ENCODE measurements around the gene C3orf49.

C3orf49 gene

DNA sequence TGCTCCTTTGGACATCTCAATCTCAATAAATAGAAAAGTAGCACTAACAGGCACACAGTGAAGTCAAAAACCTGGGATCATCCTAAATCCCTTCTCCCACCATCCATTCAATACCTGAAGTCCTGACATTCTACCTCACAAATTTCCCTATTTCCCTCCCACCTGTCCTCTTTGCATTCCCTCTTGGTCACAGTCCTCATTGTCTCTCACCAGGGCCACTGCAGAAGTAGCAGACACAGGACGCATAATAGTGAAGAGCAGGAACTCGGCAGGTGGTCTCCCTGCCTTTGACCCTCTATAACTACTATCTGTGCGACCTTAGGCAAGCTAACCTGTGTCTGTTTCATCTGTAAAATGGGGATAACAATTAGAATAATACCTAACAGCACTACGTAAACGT, 42.2 kb downstream of the C3orf49 start:
- TF ChIP-seq, protein P1, sequence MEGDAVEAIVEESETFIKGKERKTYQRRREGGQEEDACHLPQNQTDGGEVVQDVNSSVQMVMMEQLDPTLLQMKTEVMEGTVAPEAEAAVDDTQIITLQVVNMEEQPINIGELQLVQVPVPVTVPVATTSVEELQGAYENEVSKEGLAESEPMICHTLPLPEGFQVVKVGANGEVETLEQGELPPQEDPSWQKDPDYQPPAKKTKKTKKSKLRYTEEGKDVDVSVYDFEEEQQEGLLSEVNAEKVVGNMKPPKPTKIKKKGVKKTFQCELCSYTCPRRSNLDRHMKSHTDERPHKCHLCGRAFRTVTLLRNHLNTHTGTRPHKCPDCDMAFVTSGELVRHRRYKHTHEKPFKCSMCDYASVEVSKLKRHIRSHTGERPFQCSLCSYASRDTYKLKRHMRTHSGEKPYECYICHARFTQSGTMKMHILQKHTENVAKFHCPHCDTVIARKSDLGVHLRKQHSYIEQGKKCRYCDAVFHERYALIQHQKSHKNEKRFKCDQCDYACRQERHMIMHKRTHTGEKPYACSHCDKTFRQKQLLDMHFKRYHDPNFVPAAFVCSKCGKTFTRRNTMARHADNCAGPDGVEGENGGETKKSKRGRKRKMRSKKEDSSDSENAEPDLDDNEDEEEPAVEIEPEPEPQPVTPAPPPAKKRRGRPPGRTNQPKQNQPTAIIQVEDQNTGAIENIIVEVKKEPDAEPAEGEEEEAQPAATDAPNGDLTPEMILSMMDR (IDR thresholded peaks at IDR 0.05; ENCODE audit: borderline replicate concordance, insufficient read depth, low read depth, low read length): no peak
- H3K4me3 ChIP-seq (ENCODE audit: low read depth, low read length): no peak overlapping the region

DNA sequence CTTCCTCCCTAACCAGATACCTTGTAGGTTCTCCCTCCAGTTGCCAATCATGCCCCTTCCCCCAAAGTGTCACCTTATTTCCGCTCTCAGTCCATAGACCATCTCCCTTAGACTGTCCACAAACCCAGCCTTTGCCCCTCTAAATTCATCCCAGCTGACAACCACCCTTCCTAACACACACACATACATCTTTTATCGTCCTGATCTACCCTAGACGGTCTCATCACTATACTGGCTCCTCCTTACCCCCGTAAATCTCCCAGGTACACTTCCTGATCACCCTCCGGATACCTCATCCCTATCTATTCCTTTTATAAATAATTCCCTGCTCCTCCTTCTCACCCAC, 43.7 kb downstream of the C3orf49 start:
- H3K4me3 ChIP-seq (ENCODE audit: low read depth, low read length): peak overlapping the region; percentile 95
- TF ChIP-seq, protein P1 (IDR thresholded peaks at IDR 0.05; ENCODE audit: borderline replicate concordance, insufficient read depth, low read depth, low read length): no peak

DNA sequence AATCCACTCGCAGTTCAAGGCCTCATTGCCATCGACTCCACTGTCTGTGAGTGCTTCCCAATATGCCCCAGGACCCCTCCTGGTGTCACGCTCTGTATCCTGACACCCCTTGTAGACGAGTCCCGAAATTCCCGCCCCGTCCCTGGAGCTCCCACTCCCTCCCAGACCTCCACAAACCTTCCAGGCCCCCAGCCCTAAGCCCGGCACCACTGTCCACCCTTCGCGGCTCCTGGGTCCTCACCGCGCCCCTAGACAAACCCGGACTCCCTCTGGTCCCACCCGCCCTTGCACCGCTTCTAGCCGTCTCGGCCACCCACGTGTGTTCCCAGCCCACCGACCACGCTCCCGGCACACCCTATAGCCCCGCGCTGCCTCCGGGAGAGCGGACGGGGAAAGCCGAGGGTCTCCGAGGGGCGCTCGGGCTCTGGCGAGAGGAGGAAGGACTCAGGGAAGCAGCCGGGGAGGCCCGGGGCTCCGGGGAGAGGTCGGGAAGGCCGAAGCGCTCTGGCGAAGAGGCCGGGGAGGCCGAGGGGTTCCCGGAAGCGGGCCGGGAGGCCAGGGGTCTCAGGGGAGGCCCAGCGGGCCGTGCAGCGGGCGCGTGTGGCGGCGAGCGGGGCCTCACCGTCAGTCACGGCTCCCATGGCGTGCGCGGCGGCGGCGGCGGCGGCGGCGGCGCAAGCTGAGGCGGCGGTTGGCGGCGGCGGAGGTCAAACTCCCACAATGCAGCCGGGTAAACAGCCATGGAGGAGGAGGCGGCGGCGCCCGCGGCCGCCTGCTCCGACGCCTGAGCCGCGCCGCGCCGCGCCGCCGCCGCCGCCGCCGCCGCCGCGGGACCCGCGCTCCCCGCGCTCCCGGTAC, 44.3 kb downstream of the C3orf49 start, which contains the start of the genes ATXN7 and THOC7:
ATXN7 (plus strand) TSS at position 718 of the 858 bp plus-strand sequence. CDS start 48,732 bp downstream, outside the sequence.
THOC7 (minus strand) TSS at position 656 of the 858 bp plus-strand sequence; CDS start at position 641, 15 bp downstream.
- TF ChIP-seq, protein P1 (IDR thresholded peaks at IDR 0.05; ENCODE audit: borderline replicate concordance, insufficient read depth, low read depth, low read length): no peak
- peak within 1 kb of the TSS; percentile 95 for H3K4me3 ChIP-seq (ENCODE audit: low read depth, low read length)

DNA sequence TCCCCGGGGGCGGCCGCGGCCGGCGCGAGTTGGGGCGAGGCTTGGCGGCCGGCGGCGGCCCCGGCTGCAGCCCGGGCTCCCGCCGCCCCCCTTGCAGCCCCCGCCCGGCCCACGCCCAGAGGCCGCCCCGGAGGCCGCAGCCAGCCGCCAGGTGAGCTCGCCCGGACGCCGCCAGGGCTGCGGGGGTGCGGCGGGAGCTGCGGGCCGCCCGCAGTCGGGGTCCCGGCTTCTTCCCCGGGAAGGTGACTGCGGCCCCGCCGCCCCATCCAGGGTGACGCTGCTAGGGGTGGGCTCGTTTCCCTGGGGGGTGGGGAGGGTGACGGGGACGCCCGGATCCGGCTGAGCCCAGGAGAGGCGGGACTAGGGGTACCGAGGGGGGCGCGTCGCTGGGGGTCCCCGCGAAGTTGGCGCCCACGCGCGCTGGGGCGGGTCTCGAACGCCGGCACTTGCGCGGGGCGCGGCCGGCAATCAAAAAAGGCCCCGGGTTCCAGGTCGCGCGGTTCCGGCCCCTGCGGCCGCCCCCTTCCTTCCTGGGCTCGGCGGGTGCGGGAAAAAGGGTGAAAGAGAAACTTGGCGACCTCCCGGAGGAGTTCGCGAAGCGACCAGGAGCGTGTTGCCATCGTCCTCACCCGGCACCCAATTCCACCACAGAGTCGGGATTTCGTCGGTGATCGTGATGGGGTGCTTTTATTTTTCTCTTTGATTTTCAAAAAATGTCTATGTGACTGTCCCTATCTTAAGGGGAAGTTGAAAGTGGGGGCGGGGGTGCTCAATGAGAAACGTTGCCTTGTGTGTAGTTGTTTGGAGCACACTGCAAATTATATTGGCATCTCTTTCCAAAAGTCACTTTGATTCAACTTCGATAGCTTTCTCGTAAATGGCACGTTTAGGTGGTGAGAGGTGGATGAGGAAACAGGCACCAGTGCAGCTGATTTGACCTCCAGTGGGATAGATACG, 45.2 kb downstream of the C3orf49 start:
- H3K4me3 ChIP-seq (ENCODE audit: low read depth, low read length): peak overlapping the region; percentile 75
- TF ChIP-seq, protein P1 (IDR thresholded peaks at IDR 0.05; ENCODE audit: borderline replicate concordance, insufficient read depth, low read depth, low read length): no peak

DNA sequence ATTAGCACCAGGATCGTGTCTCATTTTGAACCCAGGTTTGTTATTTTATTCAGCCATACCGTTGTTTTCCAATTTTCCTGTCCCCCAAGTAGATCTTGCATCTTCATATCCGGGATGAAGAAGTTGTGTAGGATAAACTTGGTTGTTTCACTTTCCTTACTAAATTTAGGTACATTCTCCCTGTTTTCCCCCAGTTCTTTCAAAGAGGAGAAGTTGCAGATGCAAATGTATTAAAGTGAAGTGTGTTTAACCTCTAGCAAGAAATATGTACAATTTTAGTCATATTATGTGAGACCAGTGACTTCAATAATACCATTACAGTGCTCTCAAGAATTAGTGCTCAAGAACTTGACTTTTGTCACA, 45.8 kb downstream of the C3orf49 start:
- peak overlapping the region; percentile 75 for H3K4me3 ChIP-seq (ENCODE audit: low read depth, low read length)
- TF ChIP-seq, protein P1 (IDR thresholded peaks at IDR 0.05; ENCODE audit: borderline replicate concordance, insufficient read depth, low read depth, low read length): no peak

DNA sequence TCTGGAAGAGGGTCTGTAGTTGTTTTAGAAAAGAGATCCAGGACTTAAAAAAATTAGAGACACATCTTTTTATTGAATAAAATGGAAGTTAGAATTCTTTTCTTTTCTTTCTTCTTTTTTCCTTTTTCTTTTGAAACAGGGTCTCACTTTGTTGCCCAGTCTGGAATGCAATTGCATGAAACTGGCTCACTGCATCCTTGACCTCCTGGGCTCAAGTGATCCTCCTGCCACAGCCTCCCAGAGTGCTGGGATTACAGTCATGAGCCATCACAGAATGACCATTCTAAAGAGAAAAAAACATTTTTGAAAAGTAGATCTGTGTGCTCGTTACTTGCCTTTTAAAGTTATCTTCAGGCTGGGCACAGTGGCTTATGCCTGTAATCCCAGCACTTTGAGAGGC, 48.1 kb downstream of the C3orf49 start:
- TF ChIP-seq, protein P1 (IDR thresholded peaks at IDR 0.05; ENCODE audit: borderline replicate concordance, insufficient read depth, low read depth, low read length): no peak
- no peak overlapping the region for H3K4me3 ChIP-seq (ENCODE audit: low read depth, low read length)

Measured in GM12875 (cell line).